Measurements from ENCODE around the gene DNAJC2.
A peak's percentile ranks its signal among the peaks of the same experiment; 100 is the strongest.
"Not testable (repeated sequence)": the region's sequence is repeated elsewhere in the genome, so short reads cannot be mapped to it uniquely, and the experiment has no call there.

DNAJC2 gene

DNA sequence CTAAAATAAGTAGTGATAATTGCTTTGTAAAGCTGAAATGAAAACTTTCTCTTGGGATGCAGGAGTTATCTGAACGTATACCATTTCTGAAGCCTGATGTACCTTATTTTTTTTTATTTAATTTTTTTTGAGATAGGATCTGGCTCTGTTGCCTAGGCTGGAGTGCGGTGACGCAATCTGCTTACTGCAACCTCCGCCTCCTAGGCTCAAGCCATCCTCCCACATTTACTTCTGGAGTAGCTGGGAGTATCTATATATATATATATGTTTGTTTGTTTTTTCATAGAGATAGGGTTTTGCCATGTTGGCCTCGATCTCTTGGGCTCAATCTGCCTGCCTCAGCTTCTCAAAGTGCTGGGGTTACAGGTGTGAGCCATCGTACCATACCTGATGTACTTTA is 44.9 kb downstream of the DNAJC2 start:
- Mint-ChIP-seq H3K9me3 (ENCODE audit: low read depth) (no peaks in the 10 kb centered on the region), H3K36me3 (peaks cover 6% of the 10 kb centered on the region)

DNA sequence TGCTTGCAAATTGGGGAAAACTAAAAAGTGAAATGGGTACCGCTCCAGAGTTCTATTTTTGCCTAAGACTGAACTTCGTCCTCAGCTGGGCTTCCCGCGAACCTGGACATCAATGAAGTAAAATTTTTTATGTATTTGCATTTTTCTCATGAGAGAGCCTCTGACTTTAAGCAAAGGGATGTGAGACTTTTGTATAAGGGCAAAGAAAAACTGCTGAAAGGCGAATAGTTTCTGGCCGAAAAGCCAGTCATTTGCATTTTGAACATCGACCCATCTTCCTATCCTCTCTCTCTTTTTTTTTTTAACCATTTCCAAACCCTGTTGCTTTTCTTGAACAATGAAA is 46.8 kb downstream of the DNAJC2 start:
- Mint-ChIP-seq H3K36me3 (peaks cover 2% of the 10 kb centered on the region), H3K4me1 (ENCODE audit: low read depth) (peaks cover 41% of the 10 kb centered on the region), H3K4me3 (peak overlapping the region; percentile 97), H3K27me3 (no peaks in the 10 kb centered on the region), H3K27ac (peak overlapping the region; percentile 96), H3K9me3 (ENCODE audit: low read depth) (no peaks in the 10 kb centered on the region)

More for the DNA sequence above, 44.9 kb downstream of the DNAJC2 start:
- H3K27me3 Mint-ChIP-seq: no peaks in the 10 kb centered on the region
- no peak overlapping the region for H3K27ac Mint-ChIP-seq
- H3K4me3 Mint-ChIP-seq: no peak overlapping the region
- H3K4me1 Mint-ChIP-seq (ENCODE audit: low read depth): peaks cover 54% of the 10 kb centered on the region

DNA sequence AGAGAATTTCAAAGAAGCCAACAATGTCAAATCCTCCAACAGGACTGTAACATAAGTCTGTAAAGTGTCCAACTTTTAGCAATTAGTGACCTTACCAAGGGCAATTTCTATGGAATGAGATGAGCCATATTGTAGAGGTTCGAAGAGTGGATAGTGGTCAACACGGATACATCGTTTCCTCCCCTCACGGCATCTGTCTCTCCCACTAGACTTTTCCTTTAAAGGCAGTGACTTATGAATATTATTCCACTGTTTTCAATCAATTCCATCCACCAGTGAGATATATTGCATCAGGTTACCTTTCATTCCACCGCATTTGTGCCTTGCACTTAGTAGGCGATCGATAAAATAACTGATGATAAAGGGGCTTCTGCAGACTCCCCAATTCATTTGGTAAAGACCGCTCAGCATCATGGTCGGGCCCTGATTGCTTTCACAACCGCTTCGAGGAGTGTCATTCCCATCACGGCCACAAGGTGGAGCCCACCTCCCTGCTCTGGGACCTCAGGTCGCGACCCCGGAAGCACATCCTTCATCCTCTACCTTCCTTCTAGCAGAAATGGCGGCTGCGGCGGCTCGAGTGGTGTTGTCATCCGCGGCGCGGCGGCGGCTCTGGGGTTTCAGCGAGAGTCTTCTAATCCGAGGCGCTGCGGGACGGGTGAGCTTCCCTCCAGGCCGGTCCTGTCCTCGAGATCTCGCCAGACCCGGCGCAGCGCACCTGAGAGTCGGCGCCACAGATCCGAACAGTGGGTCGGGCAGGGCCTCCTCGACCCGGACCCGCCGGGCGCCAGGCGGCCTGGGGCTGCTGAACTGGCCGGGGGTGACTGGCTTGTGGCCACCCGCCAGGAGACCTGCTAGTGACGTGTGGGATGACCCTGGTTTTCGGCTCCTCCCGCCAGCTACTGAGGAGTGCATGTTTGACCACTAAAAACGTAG is 47.4 kb downstream of the DNAJC2 start, which contains the start of gene PMPCB:
PMPCB (plus strand) TSS at position 535 of the 936 bp plus-strand sequence; CDS start at position 560, 25 bp downstream.
- peak within 1 kb of the TSS; percentile 96 for H3K27ac Mint-ChIP-seq
- no peaks in the 10 kb centered on the region for H3K9me3 Mint-ChIP-seq (ENCODE audit: low read depth)
- H3K4me1 Mint-ChIP-seq (ENCODE audit: low read depth): peaks cover 37% of the 10 kb centered on the region
- H3K27me3 Mint-ChIP-seq: no peaks in the 10 kb centered on the region
- peak within 1 kb of the TSS; percentile 97 for H3K4me3 Mint-ChIP-seq
- H3K36me3 Mint-ChIP-seq: peaks cover 2% of the 10 kb centered on the region

DNA sequence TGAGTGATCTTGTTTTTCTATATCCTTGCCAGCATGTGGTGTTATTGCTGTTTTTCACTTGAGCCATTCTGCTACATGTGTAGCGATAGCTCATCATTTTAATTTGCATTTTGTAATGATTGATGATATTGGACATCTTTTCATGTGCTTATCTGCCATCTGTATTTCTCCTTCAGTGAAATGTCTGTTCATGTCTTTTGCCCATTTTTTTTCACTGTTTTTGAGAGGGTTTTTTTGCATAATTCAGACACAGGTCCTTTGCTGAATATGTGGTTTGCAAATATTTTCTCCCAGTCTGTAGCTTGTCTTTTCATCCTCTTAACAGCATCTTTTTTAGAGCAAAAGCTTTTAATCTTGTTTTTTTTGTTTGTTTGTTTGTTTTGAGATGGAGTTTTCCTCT is 51.0 kb downstream of the DNAJC2 start:
- Mint-ChIP-seq H3K4me1 (ENCODE audit: low read depth) (peaks cover 18% of the 10 kb centered on the region), H3K36me3 (no peaks in the 10 kb centered on the region), H3K27me3 (peaks cover 2% of the 10 kb centered on the region), H3K27ac (no peak overlapping the region), H3K9me3 (ENCODE audit: low read depth) (no peaks in the 10 kb centered on the region), H3K4me3 (no peak overlapping the region)

DNA sequence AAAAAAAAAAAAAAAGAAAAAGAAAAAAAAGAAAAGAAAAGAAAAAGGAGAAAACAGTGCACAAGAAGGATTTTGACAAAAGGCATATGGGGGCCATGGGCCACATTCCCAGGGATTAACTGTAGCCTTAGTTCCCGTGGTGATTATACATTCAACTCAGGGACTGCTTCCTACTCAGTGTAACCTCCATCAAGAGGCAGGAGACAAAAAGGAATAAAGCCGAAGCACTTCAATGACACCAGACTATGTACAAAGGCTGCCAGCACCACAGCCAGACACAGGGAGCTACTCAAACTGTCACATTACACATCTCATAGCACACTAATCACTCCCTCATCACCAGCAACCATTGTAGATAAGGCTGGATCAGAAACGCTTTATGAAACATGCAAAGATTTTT is 52.4 kb downstream of the DNAJC2 start:
- Mint-ChIP-seq H3K9me3 (ENCODE audit: low read depth) (no peaks in the 10 kb centered on the region), H3K27me3 (peaks cover 2% of the 10 kb centered on the region), H3K27ac (no peak overlapping the region), H3K4me3 (no peak overlapping the region), H3K36me3 (no peaks in the 10 kb centered on the region), H3K4me1 (ENCODE audit: low read depth) (peaks cover 9% of the 10 kb centered on the region)

DNA sequence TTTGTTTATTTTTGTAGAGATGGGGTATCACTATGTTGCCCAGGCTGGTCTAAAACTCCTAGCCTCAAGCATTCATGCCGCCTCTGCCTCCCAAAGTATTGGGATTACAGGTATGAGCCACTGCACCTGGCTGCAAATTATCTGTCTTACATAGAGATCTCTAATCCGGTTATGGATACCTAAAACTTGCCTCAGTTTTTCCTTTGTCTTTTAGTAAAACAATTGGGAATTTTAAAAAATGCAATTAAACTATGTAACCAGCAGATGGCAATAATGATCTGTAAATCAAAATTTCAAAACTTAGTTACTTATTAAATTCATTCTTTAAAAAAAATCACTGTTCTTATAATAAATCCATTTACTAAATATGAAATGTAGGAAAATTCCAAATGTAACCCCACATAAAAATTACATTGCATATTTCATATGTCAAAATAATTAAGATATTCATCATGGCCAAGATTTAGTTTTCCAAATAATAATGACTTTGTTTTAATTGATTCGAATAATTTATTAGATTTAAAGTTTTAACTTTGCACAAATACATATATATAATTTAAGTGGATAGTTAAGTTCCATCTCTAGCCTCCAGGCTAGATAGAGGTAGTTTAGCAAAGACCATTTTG is 61.7 kb downstream of the DNAJC2 start:
- not testable (repeated sequence) for H3K27me3 Mint-ChIP-seq; H3K9me3 Mint-ChIP-seq (ENCODE audit: low read depth); H3K4me3 Mint-ChIP-seq; H3K36me3 Mint-ChIP-seq; H3K27ac Mint-ChIP-seq
- peaks cover 21% of the 10 kb centered on the region for H3K4me1 Mint-ChIP-seq (ENCODE audit: low read depth)

DNA sequence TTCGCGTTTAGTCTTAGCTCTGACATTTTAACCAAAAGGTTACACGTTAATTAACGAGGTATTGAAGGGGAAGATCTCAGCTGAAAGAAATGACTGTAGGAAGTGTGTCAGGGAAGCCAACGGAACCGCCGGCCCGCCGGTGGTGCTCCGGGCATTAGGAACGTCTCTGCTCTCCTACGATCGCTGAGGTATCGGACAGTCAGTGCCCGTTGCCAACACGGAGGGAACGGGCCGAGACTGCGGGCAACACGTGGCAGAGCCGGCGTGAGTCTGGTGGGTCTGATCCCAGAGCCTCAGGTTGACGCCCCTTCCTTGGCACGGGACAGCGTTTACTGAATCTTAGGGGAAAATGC is 63.8 kb downstream of the DNAJC2 start:
- Mint-ChIP-seq H3K4me3 (peak overlapping the region; percentile 98), H3K27ac (peak overlapping the region; percentile 98), H3K4me1 (ENCODE audit: low read depth) (peaks cover 23% of the 10 kb centered on the region)
- not testable (repeated sequence) for H3K27me3 Mint-ChIP-seq; H3K9me3 Mint-ChIP-seq (ENCODE audit: low read depth); H3K36me3 Mint-ChIP-seq

DNA sequence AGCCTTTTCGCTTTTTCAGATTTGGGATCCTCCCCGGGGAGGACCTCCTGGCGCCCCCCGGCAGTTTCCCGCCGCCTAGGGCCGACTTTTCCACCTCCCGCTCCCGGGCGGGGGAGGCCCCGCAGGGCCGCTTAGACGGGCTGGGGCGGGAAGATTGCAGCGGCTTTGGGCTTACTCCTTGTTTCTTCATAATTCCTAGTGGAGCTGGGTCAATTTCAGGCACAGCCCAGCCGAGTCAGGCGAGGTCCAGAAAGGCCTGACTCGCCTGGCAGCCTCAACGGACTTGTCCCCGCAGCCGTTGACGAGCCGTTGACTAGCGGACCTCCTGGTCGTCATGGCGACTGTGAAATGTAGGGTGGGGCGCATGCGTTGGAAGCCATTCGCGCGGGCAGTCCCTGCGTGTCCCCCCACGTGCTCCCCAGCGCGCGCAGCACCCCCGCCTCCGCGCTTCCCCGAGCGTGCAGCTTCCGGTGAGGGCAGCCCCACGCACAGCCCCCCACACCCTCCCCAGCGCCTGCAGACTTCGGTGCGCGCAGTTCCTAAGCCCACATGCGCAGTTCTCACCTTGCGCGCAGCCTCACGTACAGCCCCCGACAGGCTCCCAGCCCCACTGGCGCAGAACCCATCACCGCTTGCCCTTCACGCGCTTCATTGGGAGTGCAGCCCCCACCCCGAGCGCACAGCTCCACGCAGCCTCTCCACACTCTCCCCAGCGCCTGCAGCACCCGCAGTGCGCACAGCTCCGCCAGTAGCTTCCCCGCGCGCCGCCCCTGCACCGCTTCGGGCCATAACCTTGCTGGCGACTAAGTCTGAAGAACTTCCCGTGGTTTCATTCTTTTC is 64.4 kb downstream of the DNAJC2 start:
- H3K4me1 Mint-ChIP-seq (ENCODE audit: low read depth): peaks cover 23% of the 10 kb centered on the region
- H3K9me3 Mint-ChIP-seq (ENCODE audit: low read depth); H3K27me3 Mint-ChIP-seq; H3K36me3 Mint-ChIP-seq: not testable (repeated sequence)
- H3K4me3 Mint-ChIP-seq: peak overlapping the region; percentile 98
- peak overlapping the region; percentile 98 for H3K27ac Mint-ChIP-seq

DNA sequence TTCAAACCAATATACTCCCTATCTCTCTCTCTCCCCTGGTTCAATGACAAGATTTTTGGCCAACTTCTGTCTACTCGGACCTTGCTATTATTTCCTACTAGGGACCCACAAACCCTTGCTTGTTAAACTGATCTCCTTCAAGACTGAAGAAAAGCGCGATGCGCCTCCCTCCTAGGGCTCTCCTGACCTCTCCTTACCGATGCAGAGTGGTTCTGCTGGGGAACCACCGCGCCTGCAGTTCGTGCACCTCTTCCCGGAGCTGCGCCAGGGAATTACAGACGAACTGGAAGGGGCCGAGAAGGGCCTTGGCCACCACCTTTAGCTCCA is 65.0 kb downstream of the DNAJC2 start:
- not testable (repeated sequence) for H3K36me3 Mint-ChIP-seq; H3K9me3 Mint-ChIP-seq (ENCODE audit: low read depth); H3K27me3 Mint-ChIP-seq
- Mint-ChIP-seq H3K27ac (peak overlapping the region; percentile 64), H3K4me1 (ENCODE audit: low read depth) (peaks cover 23% of the 10 kb centered on the region), H3K4me3 (peak overlapping the region; percentile 98)

DNA sequence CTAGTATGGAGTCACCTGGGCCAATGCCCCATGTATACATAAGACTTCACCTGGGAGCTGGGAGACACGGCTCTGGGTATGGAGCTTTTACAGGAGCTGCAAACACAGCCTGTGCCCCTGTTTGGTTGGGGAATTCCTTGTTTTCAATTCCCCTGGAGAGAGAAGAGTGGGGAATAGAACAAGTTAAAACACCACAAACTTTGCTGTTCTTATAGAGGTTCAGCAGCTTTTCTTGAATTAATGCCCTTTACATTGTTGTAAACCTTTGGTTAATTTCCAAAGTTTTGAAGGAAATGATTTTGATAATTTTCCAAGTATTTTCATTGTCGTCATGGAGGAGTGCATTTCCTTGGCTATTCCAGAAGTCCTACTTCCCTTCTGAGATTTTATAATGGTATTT is 66.4 kb downstream of the DNAJC2 start:
- not testable (repeated sequence) for H3K27ac Mint-ChIP-seq; H3K36me3 Mint-ChIP-seq; H3K9me3 Mint-ChIP-seq (ENCODE audit: low read depth); H3K4me3 Mint-ChIP-seq; H3K27me3 Mint-ChIP-seq
- peaks cover 23% of the 10 kb centered on the region for H3K4me1 Mint-ChIP-seq (ENCODE audit: low read depth)

DNA sequence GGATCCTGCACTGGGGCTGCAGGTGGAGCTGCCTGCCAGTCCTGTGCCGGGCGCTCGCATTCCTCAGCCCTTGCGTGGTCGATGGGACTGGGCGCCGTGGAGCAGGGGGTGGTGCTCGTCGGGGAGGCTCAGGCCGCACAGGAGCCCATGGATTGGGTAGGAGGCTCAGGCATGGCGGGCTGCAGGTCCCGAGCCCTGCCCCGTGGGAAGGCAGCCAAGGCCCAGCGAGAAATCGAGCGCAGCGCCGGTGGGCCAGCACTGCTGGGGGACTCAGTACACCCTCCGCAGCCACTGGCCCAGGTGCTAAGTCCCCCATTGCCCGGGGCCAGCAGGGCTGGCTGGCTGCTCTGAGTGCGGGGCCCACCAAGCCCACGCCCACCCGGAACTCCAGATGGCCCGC is 69.7 kb downstream of the DNAJC2 start:
- H3K9me3 Mint-ChIP-seq (ENCODE audit: low read depth); H3K27me3 Mint-ChIP-seq; H3K27ac Mint-ChIP-seq; H3K36me3 Mint-ChIP-seq; H3K4me3 Mint-ChIP-seq: not testable (repeated sequence)
- H3K4me1 Mint-ChIP-seq (ENCODE audit: low read depth): peaks cover 11% of the 10 kb centered on the region

DNA sequence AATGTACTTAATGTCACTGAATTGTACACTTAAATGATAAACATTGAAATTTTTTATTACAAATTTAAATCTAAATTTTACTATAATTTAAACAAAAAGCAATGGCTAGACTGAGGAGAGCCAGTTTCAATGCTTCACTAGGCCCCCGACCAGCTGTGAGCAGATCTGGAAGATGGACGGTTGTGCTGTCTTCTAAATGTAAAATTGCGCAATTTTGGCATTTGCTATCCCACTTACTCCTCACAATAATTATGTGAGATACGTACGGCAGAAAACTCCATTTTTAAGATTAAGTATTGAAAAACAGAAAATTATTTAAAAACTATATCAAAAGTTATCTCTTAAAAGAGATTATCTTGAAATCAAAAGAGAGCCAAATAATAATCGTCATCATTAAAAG is 71.2 kb downstream of the DNAJC2 start:
- H3K36me3 Mint-ChIP-seq; H3K4me3 Mint-ChIP-seq; H3K27me3 Mint-ChIP-seq; H3K9me3 Mint-ChIP-seq (ENCODE audit: low read depth); H3K4me1 Mint-ChIP-seq (ENCODE audit: low read depth); H3K27ac Mint-ChIP-seq: not testable (repeated sequence)

DNA sequence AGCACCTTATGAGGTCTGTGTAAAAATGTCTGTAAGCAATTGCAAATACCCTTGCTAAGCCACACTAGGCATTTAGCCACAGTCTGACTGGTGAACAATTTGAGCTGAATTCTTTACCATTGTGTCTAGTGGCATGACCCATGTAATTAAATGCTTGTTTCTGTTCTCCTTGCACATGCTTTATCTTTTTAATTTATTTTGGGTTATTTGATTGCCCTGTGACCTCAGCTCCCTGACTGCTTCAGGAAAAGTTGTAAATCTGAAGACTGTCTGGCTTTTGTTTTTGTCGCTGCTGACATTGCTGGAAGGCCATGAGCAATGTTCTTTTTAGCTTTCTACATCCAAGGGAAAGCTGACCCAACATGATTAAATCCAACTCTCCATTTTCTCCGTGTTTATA is 78.3 kb downstream of the DNAJC2 start:
- H3K4me1 Mint-ChIP-seq (ENCODE audit: low read depth); H3K27me3 Mint-ChIP-seq; H3K9me3 Mint-ChIP-seq (ENCODE audit: low read depth); H3K36me3 Mint-ChIP-seq; H3K4me3 Mint-ChIP-seq; H3K27ac Mint-ChIP-seq: not testable (repeated sequence)

DNA sequence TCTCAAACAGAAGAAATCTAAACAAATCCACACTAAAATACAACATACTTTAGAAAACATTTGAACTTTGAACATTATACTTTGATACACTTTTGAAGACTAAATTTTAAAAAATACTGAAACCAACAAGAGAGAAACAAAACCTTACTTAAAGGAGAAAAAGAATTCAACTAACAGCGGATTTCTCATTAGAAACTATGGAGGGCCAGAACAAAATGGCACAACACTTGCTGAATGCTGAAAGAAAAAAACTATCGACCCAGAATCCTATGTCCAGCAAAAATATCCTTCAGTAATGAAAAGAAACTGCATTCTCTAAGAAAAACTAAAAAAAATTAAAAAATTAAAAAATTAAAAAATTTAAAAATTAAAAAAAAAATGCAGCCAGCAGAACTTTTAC is 80.5 kb downstream of the DNAJC2 start:
- H3K4me1 Mint-ChIP-seq (ENCODE audit: low read depth); H3K4me3 Mint-ChIP-seq; H3K36me3 Mint-ChIP-seq; H3K27ac Mint-ChIP-seq; H3K27me3 Mint-ChIP-seq; H3K9me3 Mint-ChIP-seq (ENCODE audit: low read depth): not testable (repeated sequence)

All from activated naive CD8-positive, alpha-beta T cell (primary cell).